ENCODE measurements around the gene AUTS2. TPM values are rescaled to one million over a fixed set of nuclear protein-coding genes. Genes with fewer than 3 reads are reported as not detected.

The AUTS2 gene
- total RNA-seq, 1 experiment from 2014 or later, result 256 TPM

- Histone ChIP-seq H3K9me3 (ENCODE audit: control insufficient read depth, low read depth, low read length) (no peaks in the 10 kb centered on the region), H3K4me2 (ENCODE audit: insufficient read depth, insufficient read length, low read length) (no peak overlapping the region), H3K27ac (ENCODE audit: insufficient read length, low read depth, low read length) (no peak overlapping the region), H4K8ac (replicated peaks; ENCODE audit: insufficient read length, low read depth, low read length) (no peak overlapping the region), H3K23ac (ENCODE audit: insufficient read length, low read depth, low read length) (no peak overlapping the region), H2BK12ac (ENCODE audit: insufficient read length, low read depth, low read length) (no peak overlapping the region), H3K27me3 (ENCODE audit: insufficient read depth, low read length) (peaks cover 6% of the 10 kb centered on the region; the same call in 1 of the 2 replicates), H3K79me1 (ENCODE audit: insufficient read depth, low read depth, low read length, poor library complexity, severe bottlenecking) (no peaks in the 10 kb centered on the region), H3K79me2 (ENCODE audit: insufficient read depth, low read length) (no peaks in the 10 kb centered on the region), H2BK20ac (ENCODE audit: low read depth, low read length, poor library complexity, severe bottlenecking) (no peak overlapping the region), H2BK5ac (ENCODE audit: insufficient read length, low read length) (no peak overlapping the region), H3T11ph (ENCODE audit: low read length) (no peak overlapping the region), H4K20me1 (ENCODE audit: control insufficient read depth, insufficient read depth, insufficient read length) (no peaks in the 10 kb centered on the region), H2BK120ac (ENCODE audit: low read depth, low read length, poor library complexity, severe bottlenecking) (no peak overlapping the region), H2AK5ac (ENCODE audit: insufficient read length, low read length) (no peak overlapping the region), H3K4ac (ENCODE audit: low read depth, low read length) (no peak overlapping the region), H2BK15ac (ENCODE audit: low read depth, low read length) (no peak overlapping the region), H3K18ac (ENCODE audit: insufficient read length, low read depth, low read length) (no peak overlapping the region), H2AFZ (ENCODE audit: low read length) (no peak overlapping the region), H3K23me2 (ENCODE audit: insufficient read length, low read depth, low read length, poor library complexity, severe bottlenecking) (no peaks in the 10 kb centered on the region), H3K56ac (ENCODE audit: insufficient read length, low read depth, low read length) (no peak overlapping the region), H3K4me1 (ENCODE audit: insufficient read depth, low read length) (peaks cover 8% of the 10 kb centered on the region; the same call in 1 of the 2 replicates), H3K14ac (ENCODE audit: insufficient read depth, low read length) (no peak overlapping the region), H3K9ac (ENCODE audit: extremely low read depth, insufficient read length, low read length) (no peak overlapping the region), H4K91ac (ENCODE audit: insufficient read length, low read depth, low read length) (no peak overlapping the region), H4K5ac (ENCODE audit: insufficient read length, low read depth, low read length) (no peak overlapping the region)
- no peak overlapping the region for H3K27ac Mint-ChIP-seq
- no peak overlapping the region for H3K4me3 Mint-ChIP-seq
- no peak for DNase-seq
- no CpG with 5 or more reads among the region's 5 CpGs for WGBS (ENCODE audit: extremely low coverage, insufficient read length, low lambda C conversion rate)
- peaks cover 0 to 2% (median 0%) of the 10 kb centered on the region in 3 experiments; a peak in 2 of 7 replicates for H3K36me3 Mint-ChIP-seq (ENCODE audit: insufficient read depth in 1 of 3, low read depth in 3 of 3)
- peaks cover 36 to 38% of the 10 kb centered on the region in 2 experiments for H3K4me1 Mint-ChIP-seq
- no peaks in the 10 kb centered on the region for H3K9me3 Mint-ChIP-seq
- peaks cover 56% of the 10 kb centered on the region for H3K27me3 Mint-ChIP-seq (ENCODE audit: low read depth)
- TF ChIP-seq, protein P1, sequence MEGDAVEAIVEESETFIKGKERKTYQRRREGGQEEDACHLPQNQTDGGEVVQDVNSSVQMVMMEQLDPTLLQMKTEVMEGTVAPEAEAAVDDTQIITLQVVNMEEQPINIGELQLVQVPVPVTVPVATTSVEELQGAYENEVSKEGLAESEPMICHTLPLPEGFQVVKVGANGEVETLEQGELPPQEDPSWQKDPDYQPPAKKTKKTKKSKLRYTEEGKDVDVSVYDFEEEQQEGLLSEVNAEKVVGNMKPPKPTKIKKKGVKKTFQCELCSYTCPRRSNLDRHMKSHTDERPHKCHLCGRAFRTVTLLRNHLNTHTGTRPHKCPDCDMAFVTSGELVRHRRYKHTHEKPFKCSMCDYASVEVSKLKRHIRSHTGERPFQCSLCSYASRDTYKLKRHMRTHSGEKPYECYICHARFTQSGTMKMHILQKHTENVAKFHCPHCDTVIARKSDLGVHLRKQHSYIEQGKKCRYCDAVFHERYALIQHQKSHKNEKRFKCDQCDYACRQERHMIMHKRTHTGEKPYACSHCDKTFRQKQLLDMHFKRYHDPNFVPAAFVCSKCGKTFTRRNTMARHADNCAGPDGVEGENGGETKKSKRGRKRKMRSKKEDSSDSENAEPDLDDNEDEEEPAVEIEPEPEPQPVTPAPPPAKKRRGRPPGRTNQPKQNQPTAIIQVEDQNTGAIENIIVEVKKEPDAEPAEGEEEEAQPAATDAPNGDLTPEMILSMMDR (conservative IDR thresholded peaks at IDR 0.05), result no peak
These were observed 1078.0 kb downstream of the AUTS2 start for GRCh38 chr7:70676243-70676642.

Measured in H9 (cell line).